H1 (cell line): ENCODE data around the gene OR2H2. TPM values are rescaled to one million over a fixed set of nuclear protein-coding genes. Genes with fewer than 3 reads are reported as not detected.

Source experiments
- CTCF ChIA-PET: fragments of 300-600 bp; sonication (Branson Sonifier 250); formaldehyde crosslinking; loops from one replicate; lab custom pipeline; 2021; ENCODE audit not compliant: partially characterized antibody; lab: Charles Lee
- POLR2A ChIA-PET: fragments of 300-600 bp; sonication (Branson Sonifier 250); formaldehyde crosslinking; loops from one replicate; lab custom pipeline; 2021; ENCODE audit warnings: inconsistent platforms; ENCODE audit not compliant: partially characterized antibody; lab: Charles Lee
- DNase-seq, 2 experiments: peaks; one replicate each; pipeline versions ENCODE4 v3.0.0 to v3.0.0-alpha.2; 2010 to 2022; ENCODE audit warnings: low spot score in 2 of 2, low read depth in 1 of 2, mixed read lengths in 1 of 2
- FAIRE-seq: peaks from 2 replicates; lab custom pipeline; 2011; peaks lifted over from hg19 to GRCh38; lab: Jason Lieb, UNC
- H2AFZ ChIP-seq: 2 replicates; pipeline ENCODE4 v1.8.1; 2012; ENCODE audit warnings: low read length, inconsistent platforms
- H2AK5ac ChIP-seq: 2 replicates; pipeline ENCODE4 v1.6.1; 2013; ENCODE audit warnings: low read depth, low read length
- H2BK120ac ChIP-seq: replicated peaks from 2 replicates; pipeline ENCODE3; 2013; ENCODE audit warnings: low read depth, low read length, inconsistent platforms
- H2BK12ac ChIP-seq: 2 replicates; pipeline ENCODE4 v1.6.1; 2013; ENCODE audit warnings: low read depth, low read length
- H2BK15ac ChIP-seq: 2 replicates; pipeline ENCODE4 v1.6.1; 2013; ENCODE audit warnings: low read length
- H2BK20ac ChIP-seq: 2 replicates; pipeline ENCODE4 v1.6.1; 2013; ENCODE audit warnings: low read length
- H2BK5ac ChIP-seq: 2 replicates; pipeline ENCODE4 v1.6.1; 2013; ENCODE audit warnings: low read depth, low read length
- H3K14ac ChIP-seq: 2 replicates; pipeline ENCODE4 v1.6.1; 2013; ENCODE audit warnings: inconsistent platforms; ENCODE audit not compliant: insufficient read length
- H3K18ac ChIP-seq: 2 replicates; pipeline ENCODE4 v1.6.1; 2013; ENCODE audit warnings: low read length; ENCODE audit errors: extremely low read depth
- H3K23ac ChIP-seq: 2 replicates; pipeline ENCODE4 v1.6.1; 2013; ENCODE audit warnings: inconsistent platforms; ENCODE audit not compliant: insufficient read length
- H3K23me2 ChIP-seq: 2 replicates; pipeline ENCODE4 v1.6.1; 2013; ENCODE audit warnings: low read depth, low read length
- H3K27ac ChIP-seq: 2 replicates; pipeline ENCODE4 v1.6.1; 2011; ENCODE audit warnings: low read depth, low read length, inconsistent platforms
- H3K27me3 ChIP-seq, 4 experiments: replicated peaks in 1 of 4; 1 replicate in 1 of 4; 2 replicates in 3 of 4; pipeline versions ENCODE4 v1.6.1 to v1.8.1; 2011 to 2013; ENCODE audit warnings: low read length in 3 of 4, mild to moderate bottlenecking in 3 of 4, inconsistent platforms in 2 of 4, mixed read lengths in 2 of 4, moderate library complexity in 1 of 4; ENCODE audit not compliant: control insufficient read depth in 3 of 4, insufficient read depth in 3 of 4; ENCODE audit errors: extremely low read depth in 1 of 4
- H3K36me3 ChIP-seq, 4 experiments: 2 replicates each; pipeline versions ENCODE4 v1.6.1 to v1.8.1; 2011 to 2013; ENCODE audit warnings: mild to moderate bottlenecking in 4 of 4, low read length in 3 of 4, moderate library complexity in 2 of 4, control low read depth in 1 of 4, inconsistent platforms in 1 of 4; ENCODE audit not compliant: insufficient read depth in 4 of 4, control insufficient read depth in 2 of 4
- H3K4ac ChIP-seq: replicated peaks from 2 replicates; pipeline ENCODE3; 2013; ENCODE audit warnings: low read length, low read depth, mixed read lengths, inconsistent platforms; ENCODE audit not compliant: insufficient read length
- H3K4me1 ChIP-seq, 4 experiments: replicated peaks in 1 of 4; 1 replicate in 1 of 4; 2 replicates in 3 of 4; pipeline versions ENCODE4 v1.6.1 to v1.8.1; 2011 to 2013; ENCODE audit warnings: low read length in 3 of 4, inconsistent platforms in 2 of 4, mixed read lengths in 1 of 4; ENCODE audit not compliant: insufficient read depth in 4 of 4, control insufficient read depth in 3 of 4
- H3K4me2 ChIP-seq, 2 experiments: 2 replicates each; pipeline versions ENCODE4 v1.6.1 to v1.8.1; 2011 to 2013; ENCODE audit warnings: low read depth in 2 of 2, low read length in 2 of 2, control low read depth in 1 of 2, inconsistent platforms in 1 of 2, mild to moderate bottlenecking in 1 of 2; ENCODE audit not compliant: insufficient read depth in 1 of 2
- H3K4me3 ChIP-seq, 4 experiments: fragments of 200-600, 300-600 bp in 1 of 4; sonication (generic), shearing (Covaris generic), sonication (Bioruptor Twin) in 1 of 4; 2 replicates each; pipeline versions ENCODE4 v1.5.1 to v1.8.1; 2011 to 2016; ENCODE audit warnings: low read length in 4 of 4, low read depth in 3 of 4, control low read depth in 2 of 4, inconsistent platforms in 2 of 4, mild to moderate bottlenecking in 2 of 4, mixed read lengths in 1 of 4, moderate library complexity in 1 of 4; ENCODE audit not compliant: insufficient read depth in 2 of 4; ENCODE audit errors: extremely low read depth in 1 of 4
- H3K56ac ChIP-seq: replicated peaks from 2 replicates; pipeline ENCODE3; 2013; ENCODE audit warnings: low read depth, mild to moderate bottlenecking, mixed read lengths, low read length, inconsistent platforms; ENCODE audit not compliant: insufficient read length
- H3K79me1 ChIP-seq: 2 replicates; pipeline ENCODE4 v1.6.1; 2013; ENCODE audit warnings: low read depth, low read length, control low read depth
- H3K79me2 ChIP-seq, 2 experiments: 2 replicates each; pipeline versions ENCODE4 v1.6.1 to v1.8.1; 2012 to 2013; ENCODE audit warnings: low read length in 2 of 2, mild to moderate bottlenecking in 2 of 2, inconsistent platforms in 1 of 2; ENCODE audit not compliant: insufficient read depth in 2 of 2, control insufficient read depth in 1 of 2
- H3K9ac ChIP-seq, 4 experiments: replicated peaks in 1 of 4; 1 replicate in 1 of 4; 2 replicates in 3 of 4; pipeline versions ENCODE4 v1.6.1 to v1.8.1; 2011 to 2013; ENCODE audit warnings: low read depth in 3 of 4, low read length in 3 of 4, control low read depth in 2 of 4, mild to moderate bottlenecking in 2 of 4, moderate library complexity in 2 of 4, inconsistent platforms in 1 of 4; ENCODE audit errors: extremely low read depth in 1 of 4
- H3K9me3 ChIP-seq, 2 experiments: 2 replicates each; pipeline versions ENCODE4 v1.6.1 to v1.8.1; 2012 to 2013; ENCODE audit warnings: mild to moderate bottlenecking in 2 of 2, moderate library complexity in 2 of 2, control low read depth in 1 of 2, inconsistent platforms in 1 of 2, low read depth in 1 of 2, low read length in 1 of 2, mixed read lengths in 1 of 2; ENCODE audit not compliant: insufficient read depth in 2 of 2
- H4K20me1 ChIP-seq, 2 experiments: replicated peaks in 1 of 2; 2 replicates each; pipeline versions ENCODE3 to v1.8.1; 2011 to 2013; ENCODE audit warnings: inconsistent platforms in 2 of 2, low read length in 2 of 2, mild to moderate bottlenecking in 1 of 2; ENCODE audit not compliant: insufficient read depth in 2 of 2, control insufficient read depth in 1 of 2
- H4K5ac ChIP-seq: 2 replicates; pipeline ENCODE4 v1.6.1; 2013; ENCODE audit warnings: low read length, low read depth, mixed read lengths, inconsistent platforms; ENCODE audit not compliant: insufficient read length
- H4K8ac ChIP-seq: 2 replicates; pipeline ENCODE4 v1.8.0; 2013; ENCODE audit warnings: mild to moderate bottlenecking, moderate library complexity, low read length, inconsistent platforms; ENCODE audit not compliant: insufficient read depth; ENCODE audit errors: extremely low read depth
- H4K91ac ChIP-seq: replicated peaks from 2 replicates; pipeline ENCODE3; 2013; ENCODE audit warnings: low read length, mixed read lengths, inconsistent platforms; ENCODE audit not compliant: insufficient read length
- CREB1 ChIP-seq: IDR thresholded peaks from 2 replicates; pipeline ENCODE4 v1.6.1; 2012; ENCODE audit warnings: inconsistent platforms
- EZH2 ChIP-seq: fragments of 200-600 bp; sonication (generic); IDR thresholded peaks from 2 replicates; pipeline ENCODE4 v1.7.1; 2012; ENCODE audit warnings: low read depth, mild to moderate bottlenecking, moderate library complexity, low read length, inconsistent platforms; ENCODE audit not compliant: severe bottlenecking
- NANOG ChIP-seq: IDR thresholded peaks from 2 replicates; pipeline ENCODE4 v1.6.1; 2011; ENCODE audit warnings: low read length, low read depth, mild to moderate bottlenecking, inconsistent platforms; ENCODE audit not compliant: insufficient read depth, poor library complexity, severe bottlenecking
- WGBS, 2 experiments: shearing (Covaris generic) in 1 of 2; methylation state at CpG; one replicate each; pipeline versions ENCODE4 v1.1.6 to v1.1.7; 2013 to 2015; ENCODE audit warnings: low lambda C conversion rate in 2 of 2, mixed read lengths in 2 of 2, inconsistent platforms in 1 of 2, low coverage in 1 of 2, missing lambda C conversion rate in 1 of 2; ENCODE audit not compliant: insufficient replicate concordance in 2 of 2, insufficient coverage in 1 of 2, insufficient read length in 1 of 2; ENCODE audit errors: extremely low coverage in 1 of 2, missing lambda C conversion rate in 1 of 2; 5-methylcytosine and 5-hydroxymethylcytosine counted together
- polyA plus RNA-seq, 7 experiments: library from polyadenylated mRNA; depleted of rRNA in 3 of 7; stranded (reverse) in 5 of 7; unstranded in 2 of 7; fragments of >200 nt in 5 of 7; fragments of 200-250 nt in 2 of 7; gene quantifications; 1 replicate in 5 of 7; 2 replicates in 1 of 7; 4 replicates in 1 of 7; pipeline versions ENCODE4 v1.2.1 to v1.2.3, GENCODE V29; 2011 to 2013; ENCODE audit warnings: missing spikeins in 2 of 7, mixed read lengths in 2 of 7
- total RNA-seq: library from RNA; stranded (reverse); fragmentation: NEBNext Ultra II Directional; extraction: Animal tissue kit (Norgen Biotek cat#: 25700); gene quantifications from 2 replicates; pipeline ENCODE4 v1.2.1, GENCODE V29; 2021

OR2H2 gene
- total and polyA plus RNA-seq, 2 of the 8 experiments (the other 6 are each of a cell fraction or from before 2014, with no cell fraction given): not detected

- Histone ChIP-seq H3K27ac (no peak overlapping the region), H3K14ac (no peak overlapping the region), H3K27me3 (no peaks in the 10 kb centered on the region), H4K5ac (no peak overlapping the region), H3K56ac (no peak overlapping the region), H2BK15ac (no peak overlapping the region), H3K79me1 (no peaks in the 10 kb centered on the region), H3K23me2 (no peaks in the 10 kb centered on the region), H4K91ac (no peak overlapping the region), H3K4me3 (no peak overlapping the region)
- 84% methylated on average over 5 of the region's 5 CpGs; no CpG with 5 or more reads in 1 of the 2 experiments for WGBS, 2 experiments
- POLR2A ChIA-PET: no interaction called here
- FAIRE-seq: no peak
- TF ChIP-seq NANOG (no peak), CREB1 (no peak), EZH2 (no peak)
- TF ChIP-seq, all 59 proteins: peak for 0
- Histone ChIP-seq H2BK20ac (no peak overlapping the region), H3K36me3 (no peaks in the 10 kb centered on the region), H4K8ac (no peak overlapping the region), H3K9me3 (no peaks in the 10 kb centered on the region), H3K4ac (no peak overlapping the region), H2BK5ac (no peak overlapping the region), H4K20me1 (no peaks in the 10 kb centered on the region), H3K4me1 (no peaks in the 10 kb centered on the region), H3K23ac (no peak overlapping the region), H3K4me2 (no peak overlapping the region), H2BK12ac (no peak overlapping the region), H3K18ac (no peak overlapping the region), H3K9ac (no peak overlapping the region), H3K79me2 (no peaks in the 10 kb centered on the region), H2BK120ac (no peak overlapping the region), H2AK5ac (no peak overlapping the region), H2AFZ (no peak overlapping the region)
- CTCF ChIA-PET: no interaction called here
- no peak for DNase-seq
Observed at GRCh38 chr6:29567991-29568390, 16.9 kb upstream of the OR2H2 start.
